GM12878 (cell line): ENCODE measurements around the gene SORCS2. TPM values are rescaled to one million over a fixed set of nuclear protein-coding genes. Genes with fewer than 3 reads are reported as not detected.

Experiments used
- ATAC-seq: fragments of 200-7000 bp; cut with Tn5 transposase; 3 replicates; pipeline ENCODE4 v1.9.1; 2020; ENCODE audit warnings: mild to moderate bottlenecking, moderate library complexity
- BruUV-seq: library from RNA; stranded (reverse); fragments of 400-500 nt; replicated peaks from 2 replicates; lab custom pipeline; 2021; lab: Mats Ljungman, UMichigan
- CTCF ChIA-PET: fragments of 300-600 bp; sonication (Branson Sonifier 250); formaldehyde crosslinking; extraction: SDS; loops from one replicate; lab custom pipeline; 2021; ENCODE audit warnings: inconsistent platforms; lab: Yijun Ruan, JAX
- POLR2A ChIA-PET: fragments of 350-600 bp; formaldehyde crosslinking; extraction: SDS; loops from one replicate; lab custom pipeline; 2021; ENCODE audit warnings: inconsistent platforms; lab: Charles Lee
- RAD21 ChIA-PET: fragments of 300-600 bp; sonication (Branson Sonifier 250); formaldehyde crosslinking; loops from one replicate; lab custom pipeline; 2023; ENCODE audit warnings: antibody characterized with exemption; ENCODE audit not compliant: unreplicated experiment; lab: Charles Lee
- SMC1A ChIA-PET: fragments of 300-600 bp; sonication (Branson Sonifier 250); formaldehyde crosslinking; loops from one replicate; lab custom pipeline; 2023; ENCODE audit not compliant: unreplicated experiment, uncharacterized antibody; lab: Charles Lee
- DNase-seq: peaks from one replicate; pipeline ENCODE4 v3.0.0-alpha.2; 2011; ENCODE audit warnings: low read depth, low spot score
- FAIRE-seq: peaks from 3 replicates; lab custom pipeline; 2011; peaks lifted over from hg19 to GRCh38; lab: Jason Lieb, UNC
- H2AFZ ChIP-seq: 2 replicates; pipeline ENCODE4 v1.6.0; 2011; ENCODE audit warnings: low read depth, low read length, control low read depth; ENCODE audit not compliant: control insufficient read depth
- H3K27ac ChIP-seq: 2 replicates; pipeline ENCODE4 v1.5.1; 2011; ENCODE audit warnings: control low read depth; ENCODE audit not compliant: control insufficient read depth, insufficient read depth
- H3K27me3 ChIP-seq, 2 experiments: replicated peaks in 1 of 2; 2 replicates each; pipeline versions ENCODE4 v1.6.0 to v1.6.1; 2011; ENCODE audit warnings: low read length in 1 of 2; ENCODE audit not compliant: control insufficient read depth in 2 of 2, insufficient read depth in 2 of 2
- H3K36me3 ChIP-seq, 2 experiments: 2 replicates each; pipeline ENCODE4 v1.5.1; 2011; ENCODE audit warnings: low read length in 1 of 2; ENCODE audit not compliant: control insufficient read depth in 2 of 2, insufficient read depth in 2 of 2
- H3K4me1 ChIP-seq: 2 replicates; pipeline ENCODE4 v1.6.1; 2011; ENCODE audit warnings: mild to moderate bottlenecking, low read length, moderate library complexity, mixed read lengths; ENCODE audit not compliant: control insufficient read depth, insufficient read depth
- H3K4me2 ChIP-seq: 2 replicates; pipeline ENCODE4 v1.6.0; 2011; ENCODE audit warnings: control low read depth; ENCODE audit not compliant: control insufficient read depth, insufficient read depth
- H3K4me3 ChIP-seq: fragments of 200-600 bp; sonication (generic); 2 replicates; pipeline ENCODE4 v1.5.1; 2016
- H3K79me2 ChIP-seq: 2 replicates; pipeline ENCODE4 v1.6.0; 2011; ENCODE audit warnings: low read length; ENCODE audit not compliant: control insufficient read depth, insufficient read depth
- H3K9ac ChIP-seq: 2 replicates; pipeline ENCODE4 v1.8.0; 2011; ENCODE audit warnings: low read length, control low read depth, mixed read lengths; ENCODE audit not compliant: control insufficient read depth, insufficient read depth
- H3K9me3 ChIP-seq: replicated peaks from 3 replicates; pipeline ENCODE4 v1.5.1; 2011; ENCODE audit warnings: mild to moderate bottlenecking, low read length; ENCODE audit not compliant: control insufficient read depth, insufficient read depth
- H4K20me1 ChIP-seq: 2 replicates; pipeline ENCODE4 v1.6.0; 2011; ENCODE audit not compliant: control insufficient read depth, insufficient read depth
- BMI1 ChIP-seq: fragments of 450-650 bp; IDR thresholded peaks from 2 replicates; pipeline ENCODE4 v1.6.1; 2016; ENCODE audit warnings: mild to moderate bottlenecking, moderate library complexity, borderline replicate concordance
- CEBPB ChIP-seq, 2 experiments: fragments of 150-350 bp in 1 of 2; IDR thresholded peaks; 2 replicates each; pipeline ENCODE4 v1.6.1; 2012 to 2014; ENCODE audit warnings: low read depth in 2 of 2, low read length in 2 of 2, borderline replicate concordance in 1 of 2, inconsistent platforms in 1 of 2
- CREB1 ChIP-seq: IDR thresholded peaks from 2 replicates; pipeline ENCODE4 v1.6.1; 2012; ENCODE audit warnings: low read depth, mild to moderate bottlenecking, inconsistent platforms
- CREM ChIP-seq: IDR thresholded peaks from 2 replicates; pipeline ENCODE4 v1.6.1; 2014; ENCODE audit warnings: antibody characterized with exemption, low read depth
- EGR1 ChIP-seq, 2 experiments: IDR thresholded peaks; 1 replicate in 1 of 2; 2 replicates in 1 of 2; pipeline ENCODE4 v1.6.1; 2011 to 2012; ENCODE audit warnings: low read depth in 2 of 2, low read length in 2 of 2, borderline replicate concordance in 1 of 2, mild to moderate bottlenecking in 1 of 2, moderate library complexity in 1 of 2
- FOXM1 ChIP-seq: IDR thresholded peaks from 2 replicates; pipeline ENCODE4 v1.6.1; 2012; ENCODE audit warnings: low read depth, mild to moderate bottlenecking, inconsistent platforms, low read length, moderate library complexity
- GABPA ChIP-seq: IDR thresholded peaks from 2 replicates; pipeline ENCODE4 v1.6.1; 2014; ENCODE audit warnings: antibody characterized with exemption, low read depth, mild to moderate bottlenecking, inconsistent platforms
- JUNB ChIP-seq: IDR thresholded peaks from 2 replicates; pipeline ENCODE4 v1.6.1; 2016; ENCODE audit warnings: antibody characterized with exemption, mild to moderate bottlenecking
- MEF2A ChIP-seq: IDR thresholded peaks from 2 replicates; pipeline ENCODE4 v1.6.1; 2011; ENCODE audit warnings: low read depth, mild to moderate bottlenecking, low read length, moderate library complexity; ENCODE audit not compliant: insufficient read depth
- MTA3 ChIP-seq: IDR thresholded peaks from 2 replicates; pipeline ENCODE4 v1.6.1; 2012; ENCODE audit warnings: low read length, inconsistent platforms, borderline replicate concordance
- NFIC ChIP-seq: IDR thresholded peaks from 2 replicates; pipeline ENCODE4 v1.6.1; 2012; ENCODE audit warnings: low read depth, mild to moderate bottlenecking, inconsistent platforms, low read length, moderate library complexity
- POLR2A ChIP-seq: IDR thresholded peaks from 2 replicates; pipeline ENCODE4 v1.6.1; 2011; ENCODE audit warnings: low read depth, mild to moderate bottlenecking, low read length
- RUNX3 ChIP-seq: IDR thresholded peaks from 2 replicates; pipeline ENCODE4 v1.6.1; 2012; ENCODE audit warnings: low read length, inconsistent platforms
- SRF ChIP-seq, 2 experiments: IDR thresholded peaks; 2 replicates each; pipeline ENCODE4 v1.6.1; 2011; ENCODE audit warnings: low read depth in 2 of 2, low read length in 2 of 2, mild to moderate bottlenecking in 1 of 2, moderate library complexity in 1 of 2
- TCF7 ChIP-seq: IDR thresholded peaks from 2 replicates; pipeline ENCODE4 v1.6.1; 2014; ENCODE audit warnings: antibody characterized with exemption, borderline replicate concordance
- ZBED1 ChIP-seq: IDR thresholded peaks from 2 replicates; pipeline ENCODE4 v1.6.1; 2016; ENCODE audit warnings: borderline replicate concordance
- WGBS: methylation state at CpG from one replicate; pipeline ENCODE4 v1.1.6; 2016; ENCODE audit warnings: low lambda C conversion rate; ENCODE audit not compliant: insufficient replicate concordance, insufficient coverage; ENCODE audit errors: missing lambda C conversion rate; 5-methylcytosine and 5-hydroxymethylcytosine counted together
- in situ Hi-C: fragments of 300-500 bp; cut with MboI; formaldehyde crosslinking; loops from 9 replicates; pipeline ENCODE4 v1.14.3; 2018; ENCODE audit warnings: mixed read lengths
- intact Hi-C: fragments of 100-400 bp; cut with micrococcal nuclease; formaldehyde crosslinking; loops from one replicate; pipeline ENCODE4 v1.14.2; 2022; ENCODE audit not compliant: unreplicated experiment
- polyA plus RNA-seq, 11 experiments: library from polyadenylated mRNA; depleted of rRNA in 4 of 11; unstranded in 6 of 11; stranded (reverse) in 5 of 11; fragments of >200 nt; fragmentation: Nextera tagmentation in 4 of 11; fragmentation: Illumina TruSeq in 1 of 11; extraction: Ambion mirVana in 4 of 11; extraction: Trizol in 1 of 11; gene quantifications; 1 replicate in 1 of 11; 2 replicates in 10 of 11; pipeline versions ENCODE4 v1.2.1 to v1.2.3, GENCODE V29; 2011 to 2016; ENCODE audit warnings: inconsistent platforms in 2 of 11, missing spikeins in 2 of 11, low read depth in 1 of 11
- total RNA-seq, 4 experiments: library from RNA; depleted of rRNA in 3 of 4; stranded (reverse); fragments of >200 nt in 3 of 4; fragmentation: Illumina TruSeq in 1 of 4; extraction: Trizol in 1 of 4; gene quantifications; 2 replicates each; pipeline versions ENCODE4 v1.2.1 to v1.2.3, GENCODE V29; 2013 to 2021
- TF ChIP-seq, protein P1 (sequence below): IDR thresholded peaks from 2 replicates; pipeline ENCODE4 v1.6.1; 2012; ENCODE audit warnings: low read length, inconsistent platforms
- TF ChIP-seq, protein P2 (sequence below): fragments of 450-650 bp; IDR thresholded peaks from 2 replicates; pipeline ENCODE4 v1.6.1; 2017; ENCODE audit warnings: mild to moderate bottlenecking

Gene SORCS2
- total and polyA plus RNA-seq, 10 of the 15 experiments (the other 5 are each of a cell fraction or from before 2014, with no cell fraction given) = 0.01 to 0.15 (median 0.05) TPM; not detected in 5

DNA sequence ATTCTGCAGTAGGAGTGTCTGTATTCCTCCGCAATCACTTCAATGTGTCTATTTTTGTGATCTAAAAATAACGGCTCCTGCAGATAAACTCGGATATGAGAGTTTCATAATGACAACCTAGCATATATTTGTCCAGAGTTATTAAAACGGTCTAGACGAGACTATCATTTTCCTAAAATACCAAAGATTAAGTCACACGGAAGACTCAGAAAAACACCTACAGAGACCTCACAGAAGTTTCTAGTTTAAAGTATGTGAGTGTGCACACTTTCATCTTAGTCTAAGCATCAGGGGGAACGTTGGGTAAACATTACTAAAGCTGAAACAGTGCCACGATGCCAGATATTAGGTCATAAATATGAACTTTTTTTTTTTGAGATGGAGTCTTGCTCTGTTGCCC is 590.4 kb downstream of the SORCS2 start:
- no TSS peak for BruUV-seq
- TF ChIP-seq TCF7 (peak; percentile 57; the same call in 1 of the 2 replicates), EGR1 (IDR thresholded peaks at IDR 0.05; ENCODE audit: borderline replicate concordance in 1 of 2, low read depth in 2 of 2, low read length in 2 of 2) (no peak), CEBPB (IDR thresholded peaks at IDR 0.05; ENCODE audit: borderline replicate concordance in 1 of 2, low read depth in 2 of 2, low read length in 2 of 2) (0 out of 4 replicates have a peak, but pooled peaks of 1 of the 2 experiments have one; percentile 23), ZBED1 (peak; percentile 73; the same call in 1 of the 2 replicates), BMI1 (no peak), SRF (IDR thresholded peaks at IDR 0.05; ENCODE audit: low read depth in 2 of 2, low read length in 2 of 2) (no peak), CREM (peak; percentile 67; the same call in 1 of the 2 replicates), MTA3 (peak; percentile 81; the same call in 1 of the 2 replicates), MEF2A (peak; percentile 96), RUNX3 (peak; percentile 66), GABPA (peak; percentile 57; the same call in 1 of the 2 replicates), NFIC (peak; percentile 92), CREB1 (peak; percentile 28; the same call in 1 of the 2 replicates), POLR2A (no peak), JUNB (peak; percentile 77), FOXM1 (peak; percentile 81; the same call in 1 of the 2 replicates)
- TF ChIP-seq, protein P1, sequence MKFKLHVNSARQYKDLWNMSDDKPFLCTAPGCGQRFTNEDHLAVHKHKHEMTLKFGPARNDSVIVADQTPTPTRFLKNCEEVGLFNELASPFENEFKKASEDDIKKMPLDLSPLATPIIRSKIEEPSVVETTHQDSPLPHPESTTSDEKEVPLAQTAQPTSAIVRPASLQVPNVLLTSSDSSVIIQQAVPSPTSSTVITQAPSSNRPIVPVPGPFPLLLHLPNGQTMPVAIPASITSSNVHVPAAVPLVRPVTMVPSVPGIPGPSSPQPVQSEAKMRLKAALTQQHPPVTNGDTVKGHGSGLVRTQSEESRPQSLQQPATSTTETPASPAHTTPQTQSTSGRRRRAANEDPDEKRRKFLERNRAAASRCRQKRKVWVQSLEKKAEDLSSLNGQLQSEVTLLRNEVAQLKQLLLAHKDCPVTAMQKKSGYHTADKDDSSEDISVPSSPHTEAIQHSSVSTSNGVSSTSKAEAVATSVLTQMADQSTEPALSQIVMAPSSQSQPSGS = peak; percentile 86
- TF ChIP-seq, protein P2, sequence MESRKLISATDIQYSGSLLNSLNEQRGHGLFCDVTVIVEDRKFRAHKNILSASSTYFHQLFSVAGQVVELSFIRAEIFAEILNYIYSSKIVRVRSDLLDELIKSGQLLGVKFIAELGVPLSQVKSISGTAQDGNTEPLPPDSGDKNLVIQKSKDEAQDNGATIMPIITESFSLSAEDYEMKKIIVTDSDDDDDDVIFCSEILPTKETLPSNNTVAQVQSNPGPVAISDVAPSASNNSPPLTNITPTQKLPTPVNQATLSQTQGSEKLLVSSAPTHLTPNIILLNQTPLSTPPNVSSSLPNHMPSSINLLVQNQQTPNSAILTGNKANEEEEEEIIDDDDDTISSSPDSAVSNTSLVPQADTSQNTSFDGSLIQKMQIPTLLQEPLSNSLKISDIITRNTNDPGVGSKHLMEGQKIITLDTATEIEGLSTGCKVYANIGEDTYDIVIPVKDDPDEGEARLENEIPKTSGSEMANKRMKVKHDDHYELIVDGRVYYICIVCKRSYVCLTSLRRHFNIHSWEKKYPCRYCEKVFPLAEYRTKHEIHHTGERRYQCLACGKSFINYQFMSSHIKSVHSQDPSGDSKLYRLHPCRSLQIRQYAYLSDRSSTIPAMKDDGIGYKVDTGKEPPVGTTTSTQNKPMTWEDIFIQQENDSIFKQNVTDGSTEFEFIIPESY = no peak
- ChIA-PET RAD21 (no interaction called here), SMC1A (no interaction called here), CTCF (interaction anchor here (1.2 to 1.6 kb wide), 2 partner anchors 19 to 22 kb away, joined by 3 to 4 read pairs; no protein-coding TSS in a partner anchor), POLR2A (no interaction called here)
- Histone ChIP-seq H3K27me3 (no peaks in the 10 kb centered on the region; a peak in 1 of 4 replicates), H3K4me1 (peaks cover 21% of the 10 kb centered on the region), H3K9me3 (no peaks in the 10 kb centered on the region), H3K36me3 (no peaks in the 10 kb centered on the region), H4K20me1 (no peaks in the 10 kb centered on the region), H3K9ac (no peak overlapping the region), H2AFZ (no peak overlapping the region), H3K4me3 (no peak overlapping the region), H3K27ac (no peak overlapping the region), H3K79me2 (no peaks in the 10 kb centered on the region), H3K4me2 (peak overlapping the region; percentile 54)
- FAIRE-seq (no peak), DNase-seq (no peak), ATAC-seq (no peak)
- 5% methylated on average over 8 of the region's 8 CpGs for WGBS
- in situ Hi-C loops = no loop called here
- intact Hi-C loops = no loop called here
